A673 (cell line): ENCODE measurements around the gene BCL2. TPM values are rescaled to one million over a fixed set of nuclear protein-coding genes. Genes with fewer than 3 reads are reported as not detected.

ENCODE experiments used
- BruUV-seq: library from RNA; stranded (reverse); fragments of 400-500 nt; replicated peaks from 2 replicates; lab custom pipeline; 2021; lab: Mats Ljungman, UMichigan
- CTCF ChIA-PET: fragments of 300-600 bp; sonication (Branson Sonifier 250); formaldehyde crosslinking; loops from one replicate; lab custom pipeline; 2022; ENCODE audit warnings: antibody characterized with exemption; lab: Charles Lee
- POLR2A ChIA-PET: fragments of 300-600 bp; sonication (Branson Sonifier 250); formaldehyde crosslinking; loops from one replicate; lab custom pipeline; 2022; ENCODE audit warnings: antibody characterized with exemption; ENCODE audit not compliant: low non-redundant PET; lab: Charles Lee
- DNase-seq: peaks from one replicate; pipeline ENCODE4 v3.0.0-alpha.2; 2015; ENCODE audit warnings: low spot score
- H3K27ac ChIP-seq: fragments of 200-600 bp; sonication (generic); 2 replicates; pipeline ENCODE4 v1.5.1; 2016; ENCODE audit warnings: mixed run types, low read depth, mild to moderate bottlenecking, mixed read lengths, antibody characterized with exemption, low read length; ENCODE audit not compliant: poor library complexity, severe bottlenecking
- H3K27me3 ChIP-seq: fragments of 200-600 bp; sonication (generic); replicated peaks from 2 replicates; pipeline ENCODE4 v1.6.1; 2017; ENCODE audit warnings: mixed run types, low read depth, mild to moderate bottlenecking, mixed read lengths, antibody characterized with exemption, low read length; ENCODE audit not compliant: insufficient read depth, poor library complexity
- H3K36me3 ChIP-seq: fragments of 200-600 bp; sonication (generic); 2 replicates; pipeline ENCODE4 v1.6.1; 2016; ENCODE audit warnings: mixed run types, mild to moderate bottlenecking, mixed read lengths, antibody characterized with exemption, low read length; ENCODE audit not compliant: insufficient read depth, poor library complexity, severe bottlenecking
- H3K4me1 ChIP-seq: fragments of 200-600 bp; sonication (generic); 2 replicates; pipeline ENCODE4 v1.6.1; 2017; ENCODE audit warnings: mixed run types, mild to moderate bottlenecking, mixed read lengths, antibody characterized with exemption, low read length; ENCODE audit not compliant: insufficient read depth, poor library complexity, severe bottlenecking
- H3K4me3 ChIP-seq: fragments of 200-600 bp; sonication (generic); 2 replicates; pipeline ENCODE4 v1.5.1; 2016; ENCODE audit warnings: low read depth, mixed run types, mild to moderate bottlenecking, mixed read lengths, low read length; ENCODE audit not compliant: poor library complexity, severe bottlenecking
- H3K9me3 ChIP-seq: fragments of 200-600 bp; sonication (generic); 2 replicates; pipeline ENCODE4 v1.6.1; 2016; ENCODE audit warnings: mixed run types, low read depth, mild to moderate bottlenecking, mixed read lengths, antibody characterized with exemption, low read length; ENCODE audit not compliant: poor library complexity, severe bottlenecking
- CTCF ChIP-seq: fragments of 300-800, 200-600 bp; sonication (generic); conservative IDR thresholded peaks from 2 replicates; pipeline ENCODE4 v1.5.1; 2017; ENCODE audit warnings: low read depth, mild to moderate bottlenecking, antibody characterized with exemption, low read length, moderate library complexity, mixed read lengths
- EZH2 ChIP-seq: fragments of 200-600 bp; sonication (generic); IDR thresholded peaks from 2 replicates; pipeline ENCODE4 v1.6.1; 2017; ENCODE audit warnings: borderline replicate concordance, low read depth, mild to moderate bottlenecking, mixed read lengths, antibody characterized with exemption, low read length; ENCODE audit not compliant: poor library complexity, severe bottlenecking
- intact Hi-C: fragments of 100-400 bp; cut with micrococcal nuclease; formaldehyde crosslinking; loops from one replicate; pipeline ENCODE4 v1.10.0; 2022; ENCODE audit not compliant: unreplicated experiment
- total RNA-seq: library from RNA; stranded (reverse); gene quantifications from 2 replicates; pipeline ENCODE4 v1.2.3, GENCODE V29; 2021

BCL2 gene
- total RNA-seq, 1 experiment from 2014 or later: 24.9 TPM

GRCh38 chr18:63145851-63146555 is 173.6 kb downstream of the BCL2 start:
- no peak for DNase-seq
- no peak overlapping the region for H3K4me3 ChIP-seq
- CTCF ChIA-PET: no interaction called here
- no peak overlapping the region for H3K27ac ChIP-seq
- TF ChIP-seq EZH2: no peak
- no peak for TF ChIP-seq CTCF
- intact Hi-C loops: no loop called here
- POLR2A ChIA-PET: no interaction called here
- H3K9me3 ChIP-seq: no peaks in the 10 kb centered on the region
- no TSS peak for BruUV-seq
- no peaks in the 10 kb centered on the region for H3K36me3 ChIP-seq
- H3K4me1 ChIP-seq: peaks cover 7% of the 10 kb centered on the region
- no peaks in the 10 kb centered on the region for H3K27me3 ChIP-seq

GRCh38 chr18:63145166-63145850 is 174.3 kb downstream of the BCL2 start:
- H3K36me3 ChIP-seq: no peaks in the 10 kb centered on the region
- H3K27me3 ChIP-seq: no peaks in the 10 kb centered on the region
- no peak overlapping the region for H3K27ac ChIP-seq
- DNase-seq: no peak
- ChIA-PET POLR2A (no interaction called here), CTCF (no interaction called here)
- TF ChIP-seq EZH2 (no peak), CTCF (no peak)
- H3K9me3 ChIP-seq: no peaks in the 10 kb centered on the region
- intact Hi-C loops: no loop called here
- H3K4me1 ChIP-seq: peaks cover 7% of the 10 kb centered on the region
- H3K4me3 ChIP-seq: no peak overlapping the region
- no TSS peak for BruUV-seq

- no peak overlapping the region for H3K4me3 ChIP-seq
- intact Hi-C loops: no loop called here
- DNase-seq: no peak
- no peaks in the 10 kb centered on the region for H3K27me3 ChIP-seq
- ChIA-PET POLR2A (no interaction called here), CTCF (no interaction called here)
- no peaks in the 10 kb centered on the region for H3K9me3 ChIP-seq
- no peak for TF ChIP-seq CTCF
- TF ChIP-seq EZH2: no peak
- H3K4me1 ChIP-seq: peaks cover 7% of the 10 kb centered on the region
- H3K27ac ChIP-seq: no peak overlapping the region
- H3K36me3 ChIP-seq: no peaks in the 10 kb centered on the region
- no TSS peak for BruUV-seq
Measured at GRCh38 chr18:63144748-63145147, 174.8 kb downstream of the BCL2 start.
